GM18499 (cell line): Measurements from ENCODE around the gene KIAA1217.

Source experiments
- ATAC-seq: cut with Tn5 transposase; IDR thresholded peaks from one replicate; pipeline ENCODE4 v1.9.1; 2021; ENCODE audit warnings: moderate number of reproducible peaks; ENCODE audit not compliant: insufficient read depth, unreplicated experiment

KIAA1217 gene

DNA sequence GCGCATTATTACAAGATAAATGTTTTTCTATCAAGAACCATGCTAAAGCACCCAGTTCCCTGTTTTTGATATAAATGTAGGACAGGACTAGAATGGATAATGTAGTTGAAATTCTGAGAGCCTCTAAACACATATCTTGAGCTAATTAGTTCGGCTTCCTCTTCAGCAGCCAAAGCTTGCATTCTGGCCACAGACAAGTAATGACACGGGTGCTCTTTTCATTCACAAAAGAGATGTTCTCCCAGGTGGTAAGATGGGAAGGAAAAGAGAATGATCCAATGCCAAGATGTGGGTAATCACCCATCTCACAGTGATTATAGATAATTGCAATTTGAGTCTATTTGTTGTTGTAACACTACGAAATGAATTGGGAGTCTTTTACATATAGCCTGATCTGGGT lies 246.5 kb downstream of the KIAA1217 start:
- no peak for ATAC-seq

DNA sequence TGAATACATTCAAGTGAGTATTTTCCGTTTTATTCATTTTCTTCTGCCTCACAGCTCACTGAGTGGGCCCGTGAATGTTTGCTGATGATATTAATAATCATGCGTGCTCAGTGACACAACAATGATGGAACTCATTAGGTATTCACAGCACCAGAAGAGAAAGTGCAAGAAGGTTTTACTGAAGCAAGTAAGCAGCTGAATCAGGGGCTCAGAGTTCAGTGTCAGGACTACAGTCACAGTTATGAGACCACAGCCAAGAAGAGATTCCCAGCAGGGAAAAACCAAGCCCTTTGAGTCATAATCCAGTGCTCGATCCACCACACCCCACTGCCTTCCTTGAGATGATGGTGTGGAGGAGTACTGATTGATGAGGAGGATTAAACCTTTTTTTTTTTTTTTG lies 247.4 kb downstream of the KIAA1217 start:
- no peak for ATAC-seq

DNA sequence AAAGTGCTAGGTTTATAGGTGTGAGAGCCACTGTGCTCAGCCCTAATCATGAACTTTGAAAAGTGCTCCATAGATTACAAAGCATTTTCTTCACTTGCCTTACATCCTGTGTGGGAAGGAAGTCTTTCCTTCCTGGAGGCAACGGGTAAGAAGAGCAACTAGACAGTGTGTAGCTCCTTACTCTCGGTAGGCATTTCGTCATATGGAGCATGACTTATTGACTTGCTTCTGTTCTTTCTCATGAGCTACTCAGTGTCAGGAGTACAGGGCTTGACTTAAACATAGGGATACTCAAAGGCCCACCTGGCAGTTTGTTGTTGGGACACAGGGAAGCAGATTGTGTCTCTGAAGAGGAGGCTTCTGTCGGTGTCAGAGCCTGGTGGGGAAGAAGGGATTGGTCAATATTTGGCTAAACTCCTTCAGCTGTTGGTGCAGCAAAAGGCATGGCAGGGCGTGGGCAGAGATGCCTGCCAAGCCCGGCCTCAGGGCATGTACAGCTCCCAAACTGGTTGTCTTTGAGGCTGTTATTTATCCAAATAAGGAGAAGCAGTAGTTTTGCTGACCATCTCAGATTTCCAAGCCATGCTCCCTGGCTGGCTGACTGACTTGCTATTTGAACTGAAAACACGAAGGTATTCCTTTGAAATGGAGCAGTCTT lies 248.9 kb downstream of the KIAA1217 start:
- no peak for ATAC-seq

DNA sequence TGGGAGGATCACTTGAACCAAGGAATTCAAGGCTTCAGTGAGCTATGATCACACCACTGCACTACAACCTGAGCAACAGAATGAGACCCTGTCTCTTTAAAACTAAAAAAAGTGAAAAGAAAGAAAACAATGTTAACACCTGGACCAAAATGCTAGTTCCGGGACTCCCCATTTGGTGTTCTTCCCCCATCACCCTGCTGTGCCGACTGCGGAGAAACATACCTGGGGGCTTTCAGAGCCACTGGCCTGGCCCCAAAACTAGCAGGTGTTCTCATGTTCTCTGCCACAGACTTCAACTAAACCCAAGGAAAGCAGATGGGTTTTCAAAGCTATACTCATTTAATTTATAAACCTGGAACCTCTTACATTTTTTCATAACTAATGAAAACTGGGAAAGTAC lies 250.9 kb downstream of the KIAA1217 start:
- no peak for ATAC-seq

DNA sequence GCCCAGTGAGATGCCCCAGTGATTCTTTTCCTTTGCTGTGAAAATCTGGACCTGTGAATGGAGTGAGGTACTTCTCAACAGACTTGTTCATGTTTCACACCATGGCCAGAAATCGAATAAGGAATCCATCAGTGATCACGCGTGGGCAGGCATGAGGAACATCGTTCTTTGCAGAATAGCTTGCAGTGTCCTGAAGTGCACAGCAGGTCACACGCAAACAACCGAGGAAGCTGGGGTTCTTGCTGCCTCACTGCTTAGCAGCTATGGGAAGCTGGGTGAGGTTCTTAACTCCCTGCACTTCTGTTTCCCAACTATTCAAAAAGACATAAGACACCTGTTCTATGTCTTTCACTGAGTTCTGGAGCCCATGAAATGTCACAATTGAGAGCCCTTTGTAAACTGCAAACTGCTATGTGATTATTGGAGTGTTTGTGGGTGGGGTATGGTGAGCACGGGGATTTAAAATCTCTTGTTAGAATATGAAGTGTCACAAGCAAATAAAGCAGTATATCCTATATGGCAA lies 253.4 kb downstream of the KIAA1217 start:
- ATAC-seq, result no peak

DNA sequence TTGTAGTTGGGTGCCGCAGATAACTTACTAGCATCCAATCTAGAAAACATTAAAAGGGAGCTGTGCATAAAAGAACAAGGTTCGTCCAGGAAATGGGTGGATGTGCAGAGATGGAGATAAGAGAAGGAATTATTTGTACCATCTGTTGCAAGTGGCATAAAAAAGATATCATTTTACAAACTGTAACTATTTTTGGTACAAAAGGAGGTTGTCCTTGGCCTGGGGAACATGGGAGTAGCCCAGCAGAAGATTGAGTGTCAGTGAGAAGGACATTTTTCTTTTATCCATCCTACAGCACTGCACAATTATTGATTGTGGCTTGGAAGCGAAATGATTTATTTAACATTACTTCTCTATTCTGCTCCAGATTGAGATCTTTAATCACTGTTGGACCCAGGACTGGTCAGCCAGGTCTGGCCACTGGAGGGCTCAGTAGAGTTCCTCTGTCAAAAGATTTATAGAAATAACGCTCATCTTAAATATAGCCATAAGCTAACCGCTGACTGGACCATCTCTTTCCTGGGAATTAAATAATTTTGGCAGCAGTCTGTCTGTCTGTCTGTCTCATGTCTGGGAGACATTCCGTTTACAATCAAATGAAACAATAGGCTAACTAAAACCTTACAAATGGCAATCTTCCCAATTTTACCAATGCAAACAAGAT lies 254.1 kb downstream of the KIAA1217 start:
- no peak for ATAC-seq

DNA sequence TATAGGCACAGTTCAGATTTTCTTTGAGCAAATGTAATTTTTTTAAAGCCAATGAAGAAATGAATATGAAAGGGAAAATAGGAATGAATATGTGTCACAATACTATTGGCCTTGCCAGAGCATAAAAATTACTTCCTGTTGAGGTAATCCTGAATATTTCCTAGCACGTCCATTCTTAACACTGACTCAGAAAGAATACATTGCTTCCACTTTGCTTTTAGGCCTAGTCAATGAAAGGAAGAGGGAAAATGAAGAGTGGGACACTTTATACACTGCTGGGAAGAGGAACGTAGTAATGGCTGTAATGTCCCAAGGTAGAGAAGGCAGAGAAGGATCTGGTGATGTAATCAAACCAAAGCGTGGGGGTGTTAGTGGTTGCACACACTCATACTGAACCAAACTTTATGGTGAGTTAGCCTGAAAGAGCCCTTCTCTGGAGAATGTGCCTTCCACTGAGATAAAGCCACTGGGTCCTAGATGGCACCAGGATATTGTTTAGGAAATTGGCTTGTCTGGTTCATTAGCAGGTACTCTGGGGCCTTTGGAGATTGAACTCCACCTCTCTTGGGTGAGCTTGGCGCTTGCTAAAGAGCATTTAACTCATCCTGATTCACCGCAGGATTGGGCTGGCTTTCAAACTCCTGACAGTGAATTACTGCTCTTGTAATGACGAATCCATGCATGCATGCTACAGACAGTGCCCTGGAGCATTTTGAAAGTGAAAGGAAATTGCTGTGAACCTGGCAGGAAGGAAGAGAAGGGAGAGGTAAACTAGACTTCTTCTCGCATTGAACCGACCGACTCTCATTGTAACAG lies 254.9 kb downstream of the KIAA1217 start:
- ATAC-seq, result no peak

DNA sequence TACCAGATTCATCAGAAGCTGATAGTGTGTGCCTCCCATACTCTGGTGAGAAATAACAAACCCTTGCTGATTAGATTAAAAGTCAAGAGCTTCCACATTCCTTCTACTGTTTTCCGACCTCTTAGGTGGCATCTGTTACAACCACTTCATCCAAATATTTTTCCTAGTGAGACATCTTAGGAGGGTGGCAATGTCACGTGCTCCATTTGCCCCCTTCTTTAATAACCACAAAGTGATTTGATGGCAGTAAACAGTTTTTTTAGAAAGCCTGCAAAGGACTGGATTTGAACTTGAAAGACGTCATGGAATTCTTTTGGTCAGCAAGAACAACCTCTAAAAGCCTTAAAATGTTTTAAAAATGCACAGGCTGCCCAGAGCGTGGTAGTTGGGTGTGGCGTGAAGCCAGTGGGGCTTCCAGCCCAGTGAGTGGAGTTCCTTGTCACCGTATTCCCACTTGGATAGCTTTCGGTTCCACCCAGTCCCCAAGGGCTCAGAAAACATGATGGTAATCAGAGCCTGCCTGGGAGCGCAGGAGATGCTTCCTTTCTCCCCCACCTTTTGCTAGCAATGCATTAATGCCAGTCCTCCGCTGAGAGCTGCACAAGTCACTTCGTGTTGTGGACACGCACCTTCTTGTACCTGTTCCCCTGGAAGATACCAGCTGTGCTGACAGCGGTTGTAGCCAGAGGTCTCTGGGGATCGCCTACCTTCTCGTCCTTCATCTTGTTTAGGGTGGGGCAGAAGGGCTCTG lies 256.4 kb downstream of the KIAA1217 start:
- ATAC-seq, result no peak

DNA sequence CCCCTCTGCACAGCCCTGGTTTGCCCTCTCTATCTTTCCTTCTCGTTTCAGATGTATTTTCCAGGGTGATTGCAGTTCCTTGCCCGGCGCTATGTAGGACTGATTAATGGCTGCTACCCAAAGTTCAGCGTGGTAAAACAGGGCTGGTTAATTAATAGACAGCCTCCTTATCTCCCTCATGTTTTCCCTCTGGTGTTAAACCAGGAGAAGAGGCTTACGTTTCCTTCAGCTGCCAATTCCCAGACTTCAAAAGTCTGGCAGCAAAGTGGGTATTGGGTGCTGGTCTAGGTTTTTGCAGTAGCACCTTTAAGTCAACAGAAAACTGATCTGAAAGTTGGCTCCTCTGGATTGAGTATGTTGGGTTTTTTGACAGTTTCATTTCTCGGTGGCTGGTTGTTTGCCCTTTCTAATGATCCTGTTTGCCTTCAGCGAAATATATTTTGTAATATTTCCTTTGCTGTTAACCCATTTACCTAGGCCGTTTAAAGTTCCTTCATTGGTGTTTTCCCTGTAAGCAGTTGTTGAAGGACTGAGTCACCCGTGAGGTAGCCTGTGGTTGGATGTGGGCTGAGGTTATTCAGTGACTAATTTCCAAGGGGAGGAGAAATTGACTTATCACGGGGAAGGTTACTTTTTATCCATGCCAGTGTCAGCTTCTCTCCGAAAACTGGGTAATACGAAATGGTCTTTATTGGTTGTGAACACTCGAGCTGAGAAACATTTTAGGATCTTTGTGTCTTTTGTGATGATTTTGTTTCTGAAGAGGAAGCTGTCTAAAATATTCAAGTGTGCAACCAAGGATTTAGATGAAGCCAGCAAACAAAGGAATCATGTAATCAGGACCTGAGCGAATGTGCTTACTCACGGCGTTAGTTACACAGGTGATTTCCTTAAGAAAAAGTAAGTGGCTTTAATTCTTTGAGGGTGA lies 257.2 kb downstream of the KIAA1217 start:
- peak; percentile 45 for ATAC-seq

DNA sequence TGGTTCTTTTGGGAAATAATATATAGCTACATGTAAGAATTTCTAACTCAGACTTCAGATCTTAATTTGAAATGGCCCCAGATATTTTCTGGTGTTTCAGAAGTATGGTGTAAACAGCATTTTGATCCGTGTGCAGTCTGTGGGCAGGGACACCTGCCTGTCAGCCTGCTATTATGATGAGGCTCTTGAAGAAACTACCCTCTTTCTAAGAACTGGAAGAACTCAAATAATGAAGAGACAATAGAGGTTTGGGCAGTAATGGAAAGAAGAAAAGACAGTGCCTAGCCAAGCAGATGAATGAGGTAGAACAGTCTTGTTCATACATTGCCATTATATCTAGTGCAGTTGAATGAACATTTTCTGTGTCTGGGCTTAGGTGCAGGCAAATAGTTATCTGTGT lies 258.2 kb downstream of the KIAA1217 start:
- ATAC-seq, result no peak

DNA sequence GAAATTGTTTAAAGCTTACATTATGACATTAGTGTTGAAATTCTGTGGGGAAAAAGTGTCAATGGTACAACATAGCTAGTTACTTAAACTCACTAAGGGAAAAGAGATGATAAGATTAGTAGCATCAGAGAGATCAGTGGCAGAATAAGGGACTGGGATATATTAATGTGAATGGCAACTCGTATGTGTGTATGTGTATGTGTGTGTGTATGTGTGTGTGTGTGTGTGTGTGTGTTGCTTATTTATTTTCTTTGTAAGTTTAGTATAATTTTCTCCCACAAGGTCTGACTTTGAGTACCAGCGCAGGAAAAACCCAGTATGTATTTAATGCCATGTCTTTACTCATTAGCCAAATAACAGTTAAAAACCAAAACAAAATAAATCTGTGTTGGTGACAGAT lies 258.7 kb downstream of the KIAA1217 start:
- ATAC-seq, result no peak

DNA sequence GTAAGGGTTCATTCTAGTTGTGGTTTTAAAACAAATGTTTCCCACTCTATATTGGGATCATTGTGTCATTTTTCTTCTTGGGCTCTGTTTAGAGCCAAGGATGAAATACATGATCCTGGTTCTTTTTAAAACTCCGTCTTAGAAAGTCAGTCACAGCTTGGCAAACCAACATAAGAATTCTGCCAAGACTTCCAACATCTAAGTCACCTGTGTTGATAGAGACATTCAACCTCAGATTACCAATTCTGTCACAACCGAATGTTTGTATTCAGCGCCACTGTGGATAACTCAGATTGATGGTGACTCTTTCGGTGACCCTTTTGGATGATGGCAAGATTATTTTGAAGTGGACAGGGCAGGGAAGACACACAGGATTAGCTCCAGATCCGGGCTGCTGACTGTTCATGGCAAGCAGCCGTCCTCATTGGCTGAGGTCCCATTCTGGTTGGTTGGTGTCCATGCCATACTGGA lies 259.4 kb downstream of the KIAA1217 start:
- ATAC-seq, result no peak

DNA sequence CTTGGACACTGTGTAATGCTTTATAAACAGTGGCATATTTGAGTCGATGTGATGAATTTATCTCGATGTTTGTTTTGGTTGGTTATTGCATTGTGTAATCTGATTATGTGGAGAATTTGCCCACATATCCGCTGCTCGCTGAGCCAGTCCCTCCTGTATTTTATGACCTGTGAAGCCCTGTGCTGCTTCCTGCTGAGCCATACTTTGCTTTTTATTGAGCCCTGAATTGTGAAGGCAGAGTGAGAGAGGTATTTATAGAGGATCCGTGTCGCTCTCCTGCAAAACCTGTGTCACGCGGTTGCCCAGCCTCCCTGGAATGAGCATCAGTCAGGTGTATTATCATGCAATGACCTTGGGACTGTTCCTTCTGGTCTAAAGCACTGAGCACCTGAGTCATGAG lies 261.1 kb downstream of the KIAA1217 start:
- ATAC-seq, result no peak

DNA sequence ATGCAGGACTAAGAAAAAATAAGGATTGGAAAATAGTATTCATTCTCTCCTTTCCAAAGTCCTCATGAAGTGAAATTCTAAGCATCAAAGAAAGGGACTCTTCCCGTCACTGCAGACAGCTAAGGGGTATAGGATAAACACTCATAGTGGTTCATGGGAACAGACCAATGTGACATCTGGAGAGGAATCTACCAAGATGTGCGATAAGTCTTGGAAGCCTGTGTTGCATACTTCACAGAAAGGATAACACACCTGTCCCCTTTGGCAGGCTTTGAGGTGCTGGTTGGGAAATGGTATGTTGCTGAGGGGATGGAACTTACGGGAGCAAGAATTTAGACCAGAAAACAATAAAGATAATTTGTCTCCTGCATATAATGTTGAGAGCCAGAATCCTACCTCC lies 266.7 kb downstream of the KIAA1217 start:
- no peak for ATAC-seq

DNA sequence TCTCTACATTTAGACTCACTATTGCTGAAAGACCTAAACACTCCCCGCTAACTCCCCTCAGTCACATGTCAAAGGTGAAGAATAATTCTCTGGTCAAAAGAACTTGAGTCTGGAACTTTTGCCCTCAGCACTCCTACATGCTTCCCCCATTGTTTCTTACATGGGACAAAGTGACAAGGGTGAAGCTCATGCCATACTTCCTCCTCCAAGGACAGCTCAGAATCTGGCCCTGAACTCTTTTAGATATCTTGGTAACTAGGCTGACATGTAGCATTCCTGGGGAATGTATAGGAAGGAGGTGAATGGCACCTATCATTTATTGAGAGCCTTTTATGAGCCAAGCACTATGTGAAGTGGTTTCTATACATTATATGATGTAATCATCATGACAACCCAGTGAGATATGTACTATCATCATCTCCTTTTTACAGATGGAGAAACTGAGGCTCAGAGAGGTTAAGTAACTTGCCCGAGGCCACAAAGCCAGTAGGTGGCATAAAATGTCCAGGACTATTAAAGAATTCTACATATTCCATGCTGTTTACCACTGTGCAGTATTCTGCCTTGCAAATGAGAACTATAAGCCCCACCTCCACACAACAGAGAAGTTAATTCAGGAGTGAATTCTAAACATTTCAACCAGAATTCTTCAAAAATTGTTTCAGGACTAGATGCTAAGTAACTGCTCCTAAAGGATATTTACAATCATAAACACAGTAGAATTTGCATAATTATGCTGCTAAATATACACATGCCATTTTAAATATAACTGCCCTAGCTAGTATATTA lies 268.2 kb downstream of the KIAA1217 start:
- no peak for ATAC-seq

DNA sequence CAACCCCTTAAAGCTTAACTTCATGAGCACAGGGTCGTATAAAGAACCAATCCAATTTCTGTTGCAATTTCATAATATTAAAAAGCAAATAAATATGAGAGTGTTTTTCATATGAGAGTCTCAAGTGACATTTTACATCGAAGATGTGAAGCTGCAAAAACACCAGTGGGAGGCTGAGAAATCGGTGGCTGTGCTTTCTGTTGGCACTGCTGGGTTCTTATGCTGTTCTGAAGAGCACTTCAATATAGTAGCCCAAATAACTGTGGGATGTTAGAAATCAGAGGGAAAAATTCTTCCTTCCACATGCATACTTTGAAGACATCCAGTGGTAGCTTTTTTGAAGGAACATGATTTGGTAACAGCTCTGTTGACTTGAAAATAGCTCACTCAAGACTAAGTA lies 269.0 kb downstream of the KIAA1217 start:
- no peak for ATAC-seq

DNA sequence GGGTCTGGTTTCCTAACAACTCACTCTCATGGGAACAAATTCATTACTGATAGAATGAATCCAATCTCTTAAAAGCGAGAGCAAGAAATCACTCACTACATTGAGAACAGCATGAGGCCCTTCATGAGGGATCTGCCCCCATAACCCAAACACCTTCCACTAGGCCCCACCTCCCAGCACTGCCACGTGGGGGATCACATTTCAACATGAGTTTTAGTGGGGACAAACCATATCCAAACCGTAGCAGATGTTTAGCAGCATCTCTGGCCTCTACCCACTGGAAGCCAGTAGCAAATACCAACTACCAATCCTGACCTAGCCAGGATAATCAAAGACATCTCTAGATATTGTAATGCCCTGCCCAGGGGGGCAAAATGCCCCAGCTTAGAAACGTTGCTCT lies 270.9 kb downstream of the KIAA1217 start:
- no peak for ATAC-seq

DNA sequence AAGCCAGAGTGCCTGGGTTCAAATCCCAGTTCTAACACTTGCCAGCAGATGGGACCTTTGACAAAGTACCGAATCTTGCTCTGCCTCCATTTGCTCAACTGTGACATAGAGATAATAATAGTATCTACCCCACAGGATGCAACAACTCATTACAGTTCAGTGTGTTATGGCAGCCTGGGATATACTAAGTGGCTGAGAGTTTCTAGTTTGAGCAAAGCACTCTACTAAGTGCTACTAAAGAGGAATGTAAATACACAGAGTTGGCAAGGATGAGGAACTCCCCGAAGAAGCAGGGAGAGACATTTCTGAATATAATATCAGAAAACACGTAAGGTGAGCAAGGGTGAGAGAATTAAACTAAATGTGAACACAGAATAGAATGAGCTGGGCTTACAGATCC lies 271.5 kb downstream of the KIAA1217 start:
- ATAC-seq, result no peak

DNA sequence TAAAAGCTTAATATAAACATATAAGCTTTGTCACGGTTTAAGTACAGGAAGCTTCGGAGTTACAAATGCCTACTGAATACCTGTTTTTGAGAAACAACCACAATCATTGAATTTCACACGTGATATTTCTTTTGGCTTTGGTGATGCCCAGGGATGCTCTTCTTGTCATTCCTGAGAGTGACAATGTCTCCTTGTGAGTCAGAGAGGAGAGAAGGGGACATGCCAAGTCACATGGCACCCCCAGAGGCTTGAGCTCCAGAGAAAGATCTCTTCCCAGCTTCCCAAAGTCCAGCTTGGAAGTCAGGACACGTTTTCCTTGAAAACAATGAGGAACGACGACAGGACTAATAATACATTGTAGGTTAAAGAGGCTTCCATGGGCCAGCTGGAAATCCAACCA lies 272.3 kb downstream of the KIAA1217 start:
- ATAC-seq, result no peak
